Myocyte (in vitro differentiated cells): ENCODE data around the gene KCTD5. TPM values are rescaled to one million over a fixed set of nuclear protein-coding genes. Genes with fewer than 3 reads are reported as not detected.

Source experiments
- DNase-seq: peaks from one replicate; pipeline ENCODE4 v3.0.0-alpha.2; 2012; ENCODE audit warnings: low read depth
- total RNA-seq: library from RNA; depleted of rRNA; stranded (reverse); fragments of >200 nt; gene quantifications from 2 replicates; pipeline ENCODE4 v1.2.3, GENCODE V29; 2014

KCTD5 gene
- total RNA-seq, 1 donor from 2014 or later = 39.0 TPM

- no peak for DNase-seq
These were observed 26.7 kb downstream of the KCTD5 start for GRCh38 chr16:2708955-2709587.

GRCh38 chr16:2709588-2709984, 27.3 kb downstream of the KCTD5 start:
- DNase-seq = no peak

- no peak for DNase-seq
These were observed 27.8 kb downstream of the KCTD5 start for GRCh38 chr16:2710021-2710710.

GRCh38 chr16:2710711-2711231, 28.4 kb downstream of the KCTD5 start:
- DNase-seq = no peak

- no peak for DNase-seq
These were observed 29.2 kb downstream of the KCTD5 start for GRCh38 chr16:2711370-2712062.

GRCh38 chr16:2712063-2712441, 29.7 kb downstream of the KCTD5 start:
- DNase-seq = no peak

- no peak for DNase-seq
These were observed 30.2 kb downstream of the KCTD5 start for GRCh38 chr16:2712546-2712945.

- DNase-seq = no peak
These were observed 31.2 kb downstream of the KCTD5 start for GRCh38 chr16:2713523-2713922.

- DNase-seq = no peak
These were observed 31.9 kb downstream of the KCTD5 start for GRCh38 chr16:2713985-2714774.

GRCh38 chr16:2715064-2715463, 32.7 kb downstream of the KCTD5 start:
- DNase-seq = no peak

- peak; percentile 52 for DNase-seq
These were observed 33.2 kb downstream of the KCTD5 start for GRCh38 chr16:2715519-2715918.

GRCh38 chr16:2715966-2716885, 33.9 kb downstream of the KCTD5 start:
- no peak for DNase-seq

- no peak for DNase-seq
These were observed 34.6 kb downstream of the KCTD5 start for GRCh38 chr16:2716948-2717347.

GRCh38 chr16:2717383-2718263, 35.3 kb downstream of the KCTD5 start:
- DNase-seq = no peak

- DNase-seq = peak; percentile 80
These were observed 37.2 kb downstream of the KCTD5 start for GRCh38 chr16:2719328-2720063.

- DNase-seq = no peak
These were observed 37.7 kb downstream of the KCTD5 start, which contains the start of gene PRSS27 for GRCh38 chr16:2720064-2720457. Gene PRSS27, minus strand, starts transcription at chr16:2720224. Its CDS starts 64 bp downstream, at chr16:2720160.

- peak; percentile 83 for DNase-seq
These were observed 38.7 kb downstream of the KCTD5 start for GRCh38 chr16:2720719-2721633.
